Measurements from ENCODE around the gene CCDC74A.
"Not testable (repeated sequence)": the region's sequence is repeated elsewhere in the genome, so short reads cannot be mapped to it uniquely, and the experiment has no call there.

CCDC74A gene

DNA sequence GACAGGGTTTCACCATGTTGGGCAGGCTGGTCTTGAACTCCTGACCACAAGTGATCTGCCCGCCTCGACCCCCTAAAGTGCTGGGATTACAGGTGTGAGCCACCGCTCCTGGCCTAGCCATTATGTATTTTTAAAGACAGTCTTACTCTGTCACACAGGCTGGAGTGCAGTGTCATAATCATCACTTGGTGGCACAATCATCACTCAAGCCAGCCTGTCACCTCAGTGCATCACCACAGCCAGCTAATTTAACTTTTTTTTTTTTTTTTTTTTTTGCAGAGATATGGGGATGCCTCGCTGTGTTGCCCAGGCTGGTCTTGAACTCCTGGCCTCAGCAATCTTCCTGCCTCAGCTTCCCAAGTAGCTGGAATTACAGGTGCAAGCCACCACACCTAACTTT lies 24.1 kb upstream of the CCDC74A start:
- DNase-seq = not testable (repeated sequence)

DNA sequence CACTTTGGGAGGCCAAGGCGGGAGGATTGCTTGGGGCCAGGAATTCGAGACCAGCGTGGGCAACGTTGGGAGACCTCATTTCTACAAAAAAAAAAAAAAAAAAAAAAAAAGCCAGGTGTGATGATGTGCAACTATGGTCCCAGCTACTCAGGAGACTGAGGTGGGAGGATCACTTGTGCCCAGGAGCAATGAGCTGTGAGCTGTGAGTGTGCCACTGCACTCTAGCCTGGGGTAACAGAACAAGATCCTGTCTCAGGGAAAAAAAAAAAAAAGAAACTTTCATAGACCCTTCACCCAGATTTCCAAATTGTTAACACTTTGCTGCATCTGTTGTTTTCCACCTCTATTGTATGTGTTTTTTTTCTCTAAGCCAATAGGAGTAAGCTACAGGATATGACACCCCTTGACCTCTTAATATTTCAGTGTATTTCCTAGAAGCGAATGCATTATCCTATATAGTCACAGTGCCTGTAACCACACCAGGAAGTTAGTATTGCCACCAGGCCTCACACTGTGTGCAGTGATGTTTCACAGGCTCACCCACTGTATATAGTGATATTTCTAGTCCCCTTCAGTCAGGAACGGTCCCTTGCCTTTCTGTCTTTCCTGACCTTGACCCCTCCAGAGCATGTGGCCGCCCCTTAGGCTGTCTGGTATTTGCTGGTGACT lies 23.5 kb upstream of the CCDC74A start:
- DNase-seq = not testable (repeated sequence)

DNA sequence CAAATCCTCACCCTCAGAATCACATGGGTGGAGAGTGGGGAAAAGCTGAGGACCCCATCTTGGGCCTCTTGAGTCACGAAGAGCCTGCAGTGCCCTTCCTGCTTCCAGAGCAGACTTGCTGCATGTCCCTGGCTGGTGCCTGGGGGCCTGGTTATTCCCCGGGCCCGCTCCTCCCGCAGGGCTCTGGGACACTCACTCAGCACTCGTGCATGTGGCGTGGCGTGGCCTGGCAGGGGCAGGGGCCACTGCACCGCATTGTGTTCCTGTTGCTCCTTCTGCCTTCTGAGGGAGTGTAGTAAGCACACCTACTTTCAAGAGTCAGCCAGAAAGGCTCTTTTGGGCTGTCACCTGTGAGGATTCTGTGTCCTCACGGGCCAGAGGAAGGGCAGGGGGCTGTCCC lies 18.1 kb upstream of the CCDC74A start:
- DNase-seq = no peak

DNA sequence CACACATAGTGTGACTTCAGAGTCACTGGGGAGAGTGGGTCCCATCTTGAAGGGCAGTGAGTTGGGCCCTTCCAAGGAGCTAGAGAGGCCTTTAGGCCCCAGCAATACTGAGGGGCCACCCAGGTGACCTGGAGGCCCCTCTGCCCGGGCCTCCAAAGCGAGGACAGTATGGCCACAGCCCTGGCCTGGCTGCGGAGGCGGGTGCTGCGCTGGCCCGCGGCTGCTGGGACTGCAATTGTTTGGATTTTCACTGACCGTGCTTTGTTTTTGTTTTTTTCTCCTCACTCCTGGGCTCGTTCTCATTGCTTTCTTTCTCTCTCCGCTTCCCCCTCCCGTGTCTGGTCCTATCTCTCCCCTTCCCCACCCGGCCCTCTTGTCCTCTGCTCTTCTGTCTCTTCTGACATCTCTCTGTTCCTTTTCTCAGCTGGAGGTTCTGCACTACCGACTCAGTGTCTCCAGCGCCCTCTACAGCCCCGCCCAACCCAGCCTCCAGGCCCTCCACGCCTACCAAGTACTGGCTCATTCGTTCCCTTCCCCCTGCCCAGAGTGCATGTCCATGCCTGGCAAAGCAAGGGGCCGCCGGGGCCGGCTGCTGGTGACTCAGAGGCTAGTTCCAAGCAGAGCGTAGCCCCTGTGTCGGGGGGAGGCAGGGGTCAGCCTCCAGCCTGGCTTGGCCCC lies 16.3 kb upstream of the CCDC74A start:
- not testable (repeated sequence) for DNase-seq

DNA sequence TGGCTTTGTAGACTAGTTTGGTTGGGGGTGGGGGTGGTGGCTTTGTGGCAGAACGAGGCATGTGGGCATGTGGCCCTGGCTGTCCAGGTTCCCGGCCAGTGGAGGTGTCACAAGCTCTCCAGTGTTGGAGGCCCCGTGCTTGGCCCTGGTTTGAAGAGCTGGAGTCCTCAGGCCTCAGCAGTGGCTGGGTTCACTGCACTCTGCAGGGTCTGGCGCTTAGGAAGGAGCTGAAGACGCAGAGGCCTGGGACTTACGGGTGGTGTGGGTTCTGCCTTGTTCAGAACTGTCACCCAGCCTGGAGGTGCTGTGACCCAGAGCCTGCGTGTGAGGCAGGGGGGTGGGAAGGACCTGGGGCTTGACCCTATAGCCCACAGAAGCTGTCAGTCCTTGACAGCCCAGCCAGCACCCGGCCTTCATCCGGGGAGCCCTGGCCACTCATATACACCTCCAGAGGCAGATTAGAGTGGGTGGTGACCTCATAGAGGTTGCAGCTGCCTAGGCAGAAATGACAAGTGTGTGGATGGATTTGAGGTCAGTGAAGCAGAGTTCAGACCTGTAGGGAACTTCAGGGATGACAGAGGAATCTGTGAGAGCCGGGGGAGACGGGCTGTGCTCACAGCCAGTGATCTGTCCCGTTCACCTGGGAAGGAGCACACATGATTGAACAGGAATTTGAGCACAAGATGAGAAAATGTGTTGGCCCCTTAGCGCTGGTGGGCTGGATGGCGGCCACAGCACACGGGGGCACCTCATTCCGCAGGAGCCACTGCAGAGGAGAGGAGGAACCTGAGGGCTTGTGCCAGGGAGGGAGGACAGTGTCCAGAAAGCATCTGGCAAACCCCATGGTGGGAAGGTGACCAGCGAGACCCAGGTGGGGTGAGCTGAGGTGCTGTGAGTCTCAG lies 15.5 kb upstream of the CCDC74A start:
- not testable (repeated sequence) for DNase-seq

DNA sequence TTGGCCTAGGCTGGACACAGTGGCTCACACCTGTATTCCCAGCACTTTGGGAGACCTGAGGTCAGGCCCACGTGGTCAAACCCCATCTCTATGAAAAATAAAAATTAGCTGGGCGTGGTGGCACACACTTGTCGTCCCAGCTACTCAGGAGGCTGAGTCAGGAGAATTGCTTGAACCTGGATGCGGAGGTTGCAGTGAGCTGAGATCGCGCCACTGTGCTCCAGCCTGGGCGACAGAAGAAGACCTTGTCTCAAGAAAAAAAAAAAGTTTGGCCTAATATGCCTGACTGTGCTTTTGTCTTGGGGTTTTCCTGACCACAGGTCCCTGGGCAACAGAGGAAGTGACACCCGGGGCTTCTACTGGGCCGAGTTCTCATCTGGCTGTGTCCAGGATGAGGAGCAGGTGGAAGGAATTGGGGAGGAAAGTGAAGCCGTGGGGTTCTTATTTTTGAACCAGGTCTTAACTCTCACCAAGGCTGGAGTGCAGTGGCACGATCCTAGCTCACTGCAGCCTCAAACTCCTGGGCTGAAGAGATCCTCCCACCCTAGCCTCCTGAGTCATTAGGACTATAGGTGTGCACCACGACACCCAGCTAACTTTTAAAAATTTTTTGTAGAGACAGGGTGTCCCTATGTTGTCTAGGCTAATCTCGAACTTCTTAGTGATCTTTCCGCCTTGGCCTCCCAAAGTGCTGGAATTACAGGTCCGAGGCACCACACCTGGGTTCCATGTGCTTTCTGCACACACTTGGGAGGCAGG lies 13.1 kb upstream of the CCDC74A start:
- not testable (repeated sequence) for DNase-seq

DNA sequence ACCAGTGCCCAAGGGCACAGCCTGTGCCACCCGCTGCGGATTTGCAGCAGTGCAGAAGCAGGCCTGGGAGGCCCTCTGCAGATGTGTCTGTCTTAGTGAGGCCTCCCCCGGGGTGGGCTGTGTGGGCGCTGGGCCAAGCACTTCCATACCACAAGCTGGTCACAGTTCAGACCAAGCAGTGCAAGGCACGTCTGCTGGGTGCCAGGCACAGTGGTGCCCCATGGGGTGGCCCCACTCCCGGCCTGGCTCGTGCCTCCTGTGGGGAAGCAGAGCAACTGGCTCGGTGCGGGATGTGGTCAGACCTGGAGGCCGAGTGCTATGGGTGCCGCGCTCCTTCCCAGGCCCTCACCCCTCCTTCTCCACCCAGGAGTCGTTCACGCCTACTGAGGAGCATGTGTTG lies 12.5 kb upstream of the CCDC74A start:
- not testable (repeated sequence) for DNase-seq

DNA sequence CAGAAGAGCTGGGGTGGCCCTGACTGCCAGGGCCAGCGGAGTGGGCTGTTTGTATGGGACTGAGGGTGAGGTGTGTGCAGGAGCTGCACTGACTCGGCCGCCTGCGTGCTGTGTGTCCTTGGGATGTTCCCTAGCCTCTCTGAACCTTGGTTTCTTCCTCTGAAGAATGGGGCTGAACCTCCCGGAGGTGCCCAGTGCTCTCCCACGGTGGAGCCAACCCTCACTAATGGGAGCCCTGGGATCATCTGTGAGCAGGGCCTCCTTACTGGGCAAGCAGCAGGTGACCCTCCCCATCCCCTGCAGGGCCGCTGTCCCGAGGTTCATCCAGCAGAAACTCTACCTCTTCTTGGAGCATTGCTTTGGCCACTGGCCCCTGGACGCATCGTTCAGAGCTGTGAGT lies 11.7 kb upstream of the CCDC74A start:
- DNase-seq = no peak

DNA sequence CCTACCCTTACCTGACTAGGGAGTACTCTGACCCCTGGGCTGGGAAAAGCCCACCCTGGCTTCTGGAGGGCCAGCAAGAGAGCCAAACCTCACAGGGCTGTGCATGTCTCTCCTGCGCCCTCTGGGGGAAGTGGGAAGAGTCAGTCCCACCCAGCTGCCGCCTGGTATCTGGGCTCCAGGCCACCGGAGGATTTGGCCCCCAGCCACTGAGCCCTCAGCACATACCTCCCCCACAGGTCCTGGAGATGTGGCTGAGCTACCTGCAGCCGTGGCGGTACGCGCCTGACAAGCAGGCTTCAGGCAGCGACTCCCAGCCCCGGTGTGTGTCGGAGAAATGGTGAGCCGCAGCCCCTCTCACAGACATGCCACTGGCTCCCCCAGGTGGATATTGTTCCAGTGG lies 11.1 kb upstream of the CCDC74A start:
- DNase-seq = not testable (repeated sequence)

DNA sequence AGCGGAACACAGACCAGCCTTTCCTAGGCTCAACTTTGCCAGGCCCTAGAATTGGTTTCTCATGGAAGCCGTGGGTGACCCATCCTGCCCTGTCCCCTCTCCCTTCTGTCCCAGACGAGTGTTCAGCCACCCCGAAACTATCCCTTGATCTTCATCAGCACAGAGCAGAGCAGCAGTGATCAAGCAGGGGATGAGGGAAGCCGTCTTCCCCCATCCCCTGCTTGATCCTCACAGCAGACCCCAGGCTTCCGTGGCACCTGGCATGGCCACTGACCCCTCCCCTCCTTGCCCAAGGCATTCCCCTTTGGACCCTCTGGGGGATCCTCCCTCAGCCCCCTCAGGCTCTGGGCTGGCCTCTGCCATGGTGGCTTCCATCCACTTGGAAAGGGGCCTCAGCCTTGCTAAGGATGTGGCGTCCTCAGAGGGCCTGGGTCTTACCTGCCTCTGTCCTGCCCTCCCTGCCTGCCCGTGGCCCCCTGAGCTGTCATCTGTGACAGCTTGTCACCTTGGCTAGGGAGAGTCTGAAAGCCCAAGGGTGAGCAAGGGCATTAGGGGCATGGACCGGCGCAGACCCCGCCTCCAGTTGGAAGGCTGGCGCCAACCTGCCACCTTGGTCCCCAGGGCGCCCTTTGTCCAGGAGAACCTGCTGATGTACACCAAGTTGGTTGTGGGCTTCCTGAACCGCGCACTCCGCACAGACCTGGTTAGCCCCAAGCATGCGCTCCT lies 10.4 kb upstream of the CCDC74A start:
- no peak for DNase-seq

DNA sequence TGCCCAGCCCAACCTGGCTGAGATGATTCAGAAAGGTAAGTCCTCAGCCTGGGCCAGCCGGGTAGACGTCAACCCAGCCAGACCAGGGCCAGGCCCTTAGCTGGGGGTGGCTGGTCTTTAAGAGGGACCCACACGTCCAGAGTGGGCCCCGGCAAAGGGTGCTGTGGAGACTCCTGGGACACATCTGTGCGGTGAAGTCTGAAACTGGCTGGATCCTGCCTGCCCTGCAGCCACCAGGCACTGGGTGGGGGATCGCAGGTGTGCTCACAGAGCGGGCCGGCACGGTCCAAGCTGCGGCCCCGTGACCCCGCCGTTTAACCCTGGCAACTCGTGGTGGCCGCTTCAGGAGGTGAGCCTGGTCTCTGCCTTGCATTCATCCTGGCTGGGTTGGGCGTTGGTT lies 9.8 kb upstream of the CCDC74A start:
- DNase-seq = not testable (repeated sequence)

DNA sequence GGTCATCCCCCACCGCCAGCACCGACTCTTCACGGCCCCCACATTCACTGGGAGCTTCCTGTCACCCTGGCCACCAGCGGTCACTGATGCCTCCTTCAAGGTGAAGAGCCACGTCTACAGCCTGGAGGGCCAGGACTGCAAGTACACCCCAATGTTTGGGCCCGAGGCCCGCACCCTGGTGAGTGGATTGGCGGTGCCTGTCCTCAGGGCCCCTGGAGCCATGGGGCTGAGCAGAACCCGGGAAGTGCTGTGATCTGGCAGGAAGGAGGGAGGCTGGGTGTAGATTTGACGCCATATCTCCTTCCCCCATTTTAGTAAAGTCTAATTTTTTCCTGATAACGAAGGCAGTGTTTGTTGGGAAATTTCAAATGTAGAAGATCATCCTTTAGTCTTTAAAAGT lies 9.2 kb upstream of the CCDC74A start:
- DNase-seq = not testable (repeated sequence)

DNA sequence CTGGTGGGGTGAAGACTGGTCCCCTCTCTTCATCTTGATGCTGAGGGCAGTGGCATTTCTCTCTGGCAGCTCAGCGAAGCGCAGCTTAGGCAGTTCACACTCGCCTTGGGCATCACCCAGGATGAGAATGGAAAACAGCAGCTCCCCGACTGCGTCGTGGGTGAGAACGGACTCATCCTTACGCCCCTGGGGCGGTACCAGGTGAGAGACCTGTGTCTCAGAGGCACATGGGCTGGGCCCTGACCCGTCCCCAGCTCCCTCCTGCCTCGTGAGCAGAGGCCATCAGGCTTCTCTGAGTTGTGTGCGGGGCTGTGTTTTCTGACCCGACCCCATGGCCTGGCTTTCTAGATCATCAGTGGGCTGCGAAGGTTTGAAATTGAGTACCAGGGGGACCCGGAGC lies 8.2 kb upstream of the CCDC74A start:
- DNase-seq = no peak

DNA sequence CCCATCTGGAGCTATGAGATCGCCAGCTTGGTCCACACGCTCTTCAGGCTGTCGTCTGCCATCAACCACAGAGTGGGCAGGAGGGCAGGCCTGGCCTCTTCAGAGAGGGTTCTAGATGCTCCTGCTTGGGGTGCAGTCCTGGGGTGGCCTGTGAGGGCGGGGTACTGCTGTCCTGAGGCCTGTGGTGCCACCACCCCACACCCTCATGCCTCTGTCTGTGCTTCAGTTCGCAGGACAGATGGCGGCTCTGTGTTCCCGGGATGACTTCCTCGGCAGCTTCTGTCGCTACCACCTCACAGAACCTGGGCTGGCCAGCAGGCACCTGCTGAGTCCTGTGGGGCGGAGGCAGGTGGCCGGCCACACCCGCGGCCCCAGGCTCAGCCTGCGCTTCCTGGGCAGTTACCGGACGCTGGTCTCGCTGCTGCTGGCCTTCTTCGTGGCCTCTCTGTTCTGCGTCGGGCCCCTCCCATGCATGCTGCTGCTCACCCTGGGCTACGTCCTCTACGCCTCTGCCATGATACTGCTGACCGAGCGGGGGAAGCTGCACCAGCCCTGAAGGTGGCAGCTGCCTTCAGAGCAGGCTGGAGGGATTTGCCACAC lies 7.7 kb upstream of the CCDC74A start:
- not testable (repeated sequence) for DNase-seq

DNA sequence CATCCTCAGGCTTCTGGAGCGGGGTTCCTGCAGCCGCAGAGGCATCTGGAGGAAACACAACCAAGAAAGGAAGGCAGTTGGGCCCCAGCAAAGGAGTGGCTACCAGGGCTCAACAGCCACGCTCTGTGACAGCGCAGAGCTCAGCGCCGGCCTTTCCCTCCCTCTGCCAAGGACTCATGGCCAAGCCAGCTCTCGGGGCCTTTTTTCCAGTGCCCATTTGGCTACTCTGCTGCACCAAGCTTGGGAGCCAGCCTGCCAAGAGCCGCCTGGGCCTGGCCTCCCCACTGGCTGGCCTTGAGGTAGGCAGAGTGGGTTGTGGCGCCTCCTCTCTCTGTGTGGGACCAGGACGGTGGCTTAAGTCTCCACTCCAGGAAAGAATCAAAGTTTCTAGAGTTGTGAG lies 7.2 kb upstream of the CCDC74A start:
- no peak for DNase-seq

DNA sequence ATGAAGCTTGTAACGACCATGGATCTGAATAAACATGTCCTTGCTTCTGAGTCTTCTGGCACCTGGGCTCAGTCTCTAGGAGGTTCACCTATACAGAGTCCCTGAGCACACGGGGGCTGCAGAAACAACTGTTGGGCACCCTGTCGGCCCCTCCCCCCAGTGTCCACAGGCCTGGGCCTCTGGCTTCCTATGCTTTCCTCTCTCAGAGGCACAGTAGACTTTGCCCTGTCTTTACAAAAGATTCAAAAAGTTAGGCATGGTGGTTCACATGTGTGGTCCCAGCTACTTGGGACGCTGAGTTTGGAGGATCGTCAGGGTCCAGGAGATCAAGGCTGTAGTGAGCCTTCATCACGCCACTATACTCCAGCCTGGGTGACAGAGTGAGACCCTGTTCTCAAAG lies 6.2 kb upstream of the CCDC74A start:
- not testable (repeated sequence) for DNase-seq

DNA sequence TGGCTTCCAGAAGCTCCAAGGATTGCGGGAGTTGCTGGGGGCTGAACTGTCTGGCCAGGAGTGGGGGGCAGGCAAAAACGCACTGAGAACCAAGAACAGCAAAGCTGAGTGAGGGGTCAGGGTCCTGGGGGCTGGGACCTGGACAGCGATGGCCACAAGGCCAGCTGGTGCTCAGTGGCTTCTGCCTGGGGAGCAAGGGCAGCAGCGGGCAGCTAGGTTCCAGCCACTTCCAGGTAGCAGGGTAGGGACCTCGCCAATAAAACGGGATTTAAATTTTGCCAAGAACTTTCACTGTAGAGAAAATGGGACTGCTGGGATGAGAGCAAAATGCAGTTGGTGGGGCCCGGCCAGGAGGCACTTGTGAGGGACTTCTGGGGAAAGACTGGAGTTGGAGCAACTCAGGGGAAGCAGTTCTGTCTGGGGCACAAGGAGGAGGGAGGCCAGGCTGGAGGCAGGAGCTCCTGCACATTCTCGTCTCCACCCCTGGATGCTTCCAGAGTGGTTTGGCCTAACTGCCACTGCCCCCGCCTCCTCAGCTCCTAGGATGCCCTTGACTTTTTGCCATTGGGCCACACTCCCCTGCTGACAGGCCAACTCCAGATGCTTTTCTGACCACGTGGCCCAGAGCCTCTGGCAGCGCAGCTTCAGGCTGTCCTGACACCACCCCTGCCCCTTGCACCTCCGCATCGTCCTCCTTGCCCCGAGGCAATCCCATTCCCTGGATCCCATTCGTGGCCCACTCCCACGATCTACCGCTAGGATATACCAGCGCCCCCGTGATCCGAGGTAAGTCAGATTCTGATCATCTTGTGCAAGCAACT lies 5.5 kb upstream of the CCDC74A start:
- no peak for DNase-seq

DNA sequence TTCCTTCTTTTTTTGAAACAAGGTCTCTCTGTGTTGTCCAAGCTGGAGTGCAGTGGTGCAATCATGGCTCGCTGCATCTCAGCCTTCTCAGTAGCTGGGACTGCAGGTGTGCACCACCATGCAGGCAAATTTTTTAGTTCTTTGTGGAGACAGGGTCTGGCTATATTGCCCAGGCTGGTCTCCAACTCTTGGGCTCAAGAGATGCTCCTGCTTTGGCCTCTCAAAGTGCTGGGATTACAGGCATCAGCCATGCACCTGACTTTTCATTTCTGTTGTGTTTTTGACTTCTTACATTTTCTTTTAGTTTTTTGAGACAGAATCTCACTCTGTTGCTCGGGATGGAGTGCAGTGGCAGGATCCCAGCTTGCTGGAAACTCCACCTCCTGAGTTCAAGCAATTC lies 2.4 kb upstream of the CCDC74A start:
- DNase-seq = not testable (repeated sequence)

DNA sequence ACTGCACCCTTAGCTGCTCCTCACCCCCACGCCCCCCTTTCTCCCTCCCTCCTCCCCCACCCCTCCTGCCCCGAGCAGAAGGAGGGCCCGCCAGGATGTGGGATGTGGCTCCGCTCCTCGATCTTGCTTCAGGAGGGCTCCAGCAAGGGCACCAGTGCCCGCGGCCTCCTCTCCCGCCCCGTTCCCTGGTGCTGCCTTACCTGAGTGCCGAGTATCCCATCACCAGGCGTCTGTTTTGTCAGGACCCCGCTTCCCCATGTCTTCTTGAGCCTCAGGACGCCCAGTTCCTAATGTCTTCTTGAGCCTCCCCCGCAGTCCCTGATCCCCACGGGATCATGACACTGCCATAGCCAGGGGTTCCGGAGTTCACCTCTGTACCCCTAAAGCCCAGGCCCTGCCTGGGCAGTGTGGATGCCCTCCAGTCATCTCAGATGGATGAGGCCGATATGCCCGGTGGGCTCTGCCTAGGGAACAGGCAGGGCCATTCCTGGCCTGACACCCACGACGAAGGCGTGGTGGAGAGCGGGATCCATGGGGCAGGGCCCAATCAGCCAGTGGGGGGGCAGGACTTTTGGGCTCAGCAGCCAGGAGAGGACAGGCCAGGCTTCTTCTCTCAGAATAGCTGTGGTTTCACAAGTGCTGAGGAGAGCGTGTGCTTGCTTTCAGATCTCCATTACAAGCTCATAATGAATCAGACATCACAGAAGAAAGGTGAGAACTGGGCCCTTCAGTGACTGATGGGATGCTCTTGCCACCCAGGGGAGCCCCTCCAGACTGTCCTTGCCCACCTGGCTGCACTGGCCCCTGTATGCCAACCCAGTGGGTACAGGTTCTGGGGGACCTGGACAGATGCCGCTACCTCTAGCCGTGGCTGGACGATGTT lies 1.5 kb downstream of the CCDC74A start:
- not testable (repeated sequence) for DNase-seq

Data from fibroblast of skin of right quadriceps (primary cell).